Stimulated activated CD4-positive, alpha-beta T cell treated with anti-CD3 and anti-CD28 coated beads, Interleukin-1b, Interleukin-23, amount 100 ng/mL, for 1 hour (primary cell): ENCODE measurements around the gene ANKRD34A.

ENCODE experiments used
- DNase-seq, 2 donors: peaks; one replicate each; pipeline ENCODE4 v3.0.0-alpha.2; 2020; ENCODE audit warnings: low read depth in 2 of 2

ANKRD34A gene

GRCh38 chr1:145965119-145965744 is 857 bp upstream of the ANKRD34A start:
- no peak for DNase-seq

GRCh38 chr1:145963265-145964019 is 933 bp downstream of the ANKRD34A start:
- DNase-seq: no peak

- DNase-seq: no peak
Observed at GRCh38 chr1:145962157-145963102, 1.9 kb downstream of the ANKRD34A start.

GRCh38 chr1:145961425-145962156 is 2.8 kb downstream of the ANKRD34A start:
- peak in 1 of 2 donors; percentile 30 for DNase-seq

- no peak for DNase-seq
Observed at GRCh38 chr1:145961109-145961424, 3.3 kb downstream of the ANKRD34A start.

- DNase-seq: no peak
Observed at GRCh38 chr1:145960468-145961108, 3.8 kb downstream of the ANKRD34A start.

- DNase-seq: no peak
Observed at GRCh38 chr1:145959957-145960467, 4.4 kb downstream of the ANKRD34A start.

GRCh38 chr1:145959333-145959732 is 5.0 kb downstream of the ANKRD34A start:
- no peak for DNase-seq

GRCh38 chr1:145958734-145959133 is 5.6 kb downstream of the ANKRD34A start:
- DNase-seq: no peak

GRCh38 chr1:145957443-145958319 is 6.7 kb downstream of the ANKRD34A start, which contains the start of gene LIX1L:
Gene LIX1L, minus strand, starts transcription at chr1:145958017. Its CDS starts 90 bp downstream, at chr1:145957927.
- peak; percentile 83 to 85 for DNase-seq

GRCh38 chr1:145956781-145957442 is 7.5 kb downstream of the ANKRD34A start:
- no peak for DNase-seq

GRCh38 chr1:145956361-145956760 is 8.0 kb downstream of the ANKRD34A start:
- no peak for DNase-seq

- no peak for DNase-seq
Observed at GRCh38 chr1:145955436-145955835, 8.9 kb downstream of the ANKRD34A start.

GRCh38 chr1:145953861-145954260 is 10.5 kb downstream of the ANKRD34A start:
- no peak for DNase-seq

- DNase-seq: no peak
Observed at GRCh38 chr1:145952903-145953302, 11.5 kb downstream of the ANKRD34A start.

GRCh38 chr1:145951526-145951925 is 12.8 kb downstream of the ANKRD34A start:
- no peak for DNase-seq

- DNase-seq: no peak
Observed at GRCh38 chr1:145949219-145949618, 15.2 kb downstream of the ANKRD34A start.

GRCh38 chr1:145947551-145947950 is 16.8 kb downstream of the ANKRD34A start:
- no peak for DNase-seq

- DNase-seq: no peak
Observed at GRCh38 chr1:145946477-145946986, 17.8 kb downstream of the ANKRD34A start.
